K562 (cell line): ENCODE data around the gene SCN5A. TPM values are rescaled to one million over a fixed set of nuclear protein-coding genes. Genes with fewer than 3 reads are reported as not detected.

ENCODE experiments used
- ATAC-seq: fragments of 200-7000 bp; cut with Tn5 transposase; 3 replicates; pipeline ENCODE4 v1.9.1; 2020; ENCODE audit warnings: moderate library complexity
- BruUV-seq: library from RNA; stranded (reverse); fragments of 400-500 nt; replicated peaks from 2 replicates; lab custom pipeline; 2021; lab: Mats Ljungman, UMichigan
- CTCF ChIA-PET: fragments of 300-600 bp; formaldehyde crosslinking; extraction: SDS; loops from one replicate; lab custom pipeline; 2021; ENCODE audit warnings: low intra/inter-chr PET ratio; lab: Yijun Ruan, JAX
- POLR2A ChIA-PET: fragments of 300-600, 350-650 bp; sonication (Branson Sonifier 250); formaldehyde crosslinking; extraction: SDS; loops from one replicate; lab custom pipeline; 2021; ENCODE audit warnings: antibody characterized with exemption, inconsistent platforms; lab: Yijun Ruan, JAX
- DNase-seq, 4 experiments: peaks; one replicate each; pipeline versions ENCODE4 v3.0.0 to v3.0.0-alpha.2; 2011 to 2018; ENCODE audit warnings: low spot score in 3 of 4, mixed read lengths in 3 of 4; ENCODE audit errors: extremely low read depth in 1 of 4
- FAIRE-seq: peaks from 2 replicates; lab custom pipeline; 2011; peaks lifted over from hg19 to GRCh38; lab: Jason Lieb, UNC
- H2AFZ ChIP-seq: 2 replicates; pipeline ENCODE4 v1.6.0; 2011; ENCODE audit warnings: low read depth, low read length, control low read depth, inconsistent platforms
- H3K27ac ChIP-seq: fragments of 200-600 bp; 3 replicates; pipeline ENCODE4 v1.8.0; 2011; ENCODE audit warnings: low read depth, mild to moderate bottlenecking, control low read depth, inconsistent platforms, low read length, moderate library complexity, mixed read lengths; ENCODE audit errors: extremely low read depth
- H3K27me3 ChIP-seq, 2 experiments: fragments of 300-600 bp in 1 of 2; 2 replicates in 1 of 2; 3 replicates in 1 of 2; pipeline versions ENCODE4 v1.6.0 to v1.8.0; 2011; ENCODE audit warnings: inconsistent platforms in 2 of 2, low read length in 2 of 2, mild to moderate bottlenecking in 1 of 2, mixed read lengths in 1 of 2, moderate library complexity in 1 of 2; ENCODE audit not compliant: control insufficient read depth in 2 of 2, insufficient read depth in 2 of 2
- H3K36me3 ChIP-seq: fragments of 300-600 bp; 3 replicates; pipeline ENCODE4 v1.8.0; 2011; ENCODE audit warnings: mild to moderate bottlenecking, low read length, inconsistent platforms; ENCODE audit not compliant: control insufficient read depth, insufficient read depth
- H3K4me1 ChIP-seq, 2 experiments: fragments of 200-600 bp in 1 of 2; replicated peaks in 1 of 2; 2 replicates in 1 of 2; 3 replicates in 1 of 2; pipeline versions ENCODE4 v1.5.1 to v1.8.0; 2011; ENCODE audit warnings: inconsistent platforms in 2 of 2, low read length in 2 of 2, mild to moderate bottlenecking in 1 of 2, mixed read lengths in 1 of 2, moderate library complexity in 1 of 2; ENCODE audit not compliant: control insufficient read depth in 2 of 2, insufficient read depth in 2 of 2
- H3K4me2 ChIP-seq: 2 replicates; pipeline ENCODE4 v1.6.1; 2011; ENCODE audit warnings: low read length, control low read depth, inconsistent platforms, mixed read lengths; ENCODE audit not compliant: insufficient read depth
- H3K4me3 ChIP-seq: fragments of 200-600 bp; sonication (generic), shearing (Covaris generic); 2 replicates; pipeline ENCODE4 v1.5.1; 2016; ENCODE audit warnings: control low read depth, inconsistent platforms
- H3K79me2 ChIP-seq: fragments of 200-600 bp; 3 replicates; pipeline ENCODE4 v1.8.0; 2011; ENCODE audit warnings: low read length, inconsistent platforms; ENCODE audit not compliant: control insufficient read depth, insufficient read depth
- H3K9ac ChIP-seq, 2 experiments: 2 replicates each; pipeline versions ENCODE4 v1.6.0 to v1.6.1; 2011; ENCODE audit warnings: low read depth in 2 of 2, low read length in 2 of 2, control low read depth in 1 of 2, inconsistent platforms in 1 of 2, mild to moderate bottlenecking in 1 of 2, mixed read lengths in 1 of 2; ENCODE audit not compliant: insufficient read depth in 1 of 2
- H3K9me1 ChIP-seq: one replicate; pipeline ENCODE4 v1.6.0; 2011; ENCODE audit warnings: inconsistent platforms, mild to moderate bottlenecking, low read length, moderate library complexity; ENCODE audit not compliant: control insufficient read depth, insufficient read depth
- H3K9me3 ChIP-seq: replicated peaks from 2 replicates; pipeline ENCODE4 v1.5.1; 2011; ENCODE audit warnings: low read depth, low read length, inconsistent platforms; ENCODE audit not compliant: control insufficient read depth, insufficient read depth
- H4K20me1 ChIP-seq: replicated peaks from 2 replicates; pipeline ENCODE4 v1.6.1; 2011; ENCODE audit warnings: low read length, inconsistent platforms, mixed read lengths; ENCODE audit not compliant: control insufficient read depth, insufficient read depth
- ARID2 ChIP-seq: fragments of 450-650 bp; IDR thresholded peaks from 2 replicates; pipeline ENCODE4 v1.6.1; 2017; ENCODE audit warnings: antibody characterized with exemption, mild to moderate bottlenecking
- BRCA1 ChIP-seq, 2 experiments: fragments of 450-650 bp in 1 of 2; sonication (generic) in 1 of 2; formaldehyde crosslinking in 1 of 2; IDR thresholded peaks; 2 replicates each; pipeline versions ENCODE4 v1.5.0 to v1.6.1; 2017 to 2020; ENCODE audit warnings: mild to moderate bottlenecking in 1 of 2, missing genetic modification reagents in 1 of 2
- EP400 ChIP-seq: fragments of 450-650 bp; IDR thresholded peaks from 2 replicates; pipeline ENCODE4 v1.6.1; 2017; ENCODE audit warnings: antibody characterized with exemption, mild to moderate bottlenecking, moderate library complexity
- HCFC1 ChIP-seq: IDR thresholded peaks from 2 replicates; pipeline ENCODE4 v1.6.1; 2012; ENCODE audit warnings: low read depth, low read length, improper control_type of control experiment
- HOXB6 ChIP-seq: fragments of 250-450 bp; sonication (Bioruptor Pico); IDR thresholded peaks from 2 replicates; pipeline ENCODE4 v1.5.1; 2022; ENCODE audit warnings: mild to moderate bottlenecking, borderline replicate concordance
- IFI16 ChIP-seq: fragments of 250-450 bp; sonication (Bioruptor Pico); IDR thresholded peaks from 2 replicates; pipeline ENCODE4 v2.1.2; 2022; ENCODE audit warnings: mild to moderate bottlenecking, inconsistent platforms
- MEIS2 ChIP-seq: fragments of 450-650 bp; IDR thresholded peaks from 2 replicates; pipeline ENCODE4 v1.6.1; 2014; ENCODE audit warnings: mild to moderate bottlenecking; ENCODE audit not compliant: partially characterized antibody
- PREB ChIP-seq: sonication (generic); formaldehyde crosslinking; IDR thresholded peaks from 2 replicates; pipeline ENCODE4 v1.8.1; 2023; ENCODE audit warnings: mild to moderate bottlenecking, missing genetic modification reagents
- PURB ChIP-seq: sonication (generic); formaldehyde crosslinking; IDR thresholded peaks from 2 replicates; pipeline ENCODE4 v1.9.0; 2021; ENCODE audit warnings: low read depth, mild to moderate bottlenecking, missing genetic modification reagents
- RHOXF2B ChIP-seq: fragments of 250-450 bp; sonication (Bioruptor Pico); conservative IDR thresholded peaks from 2 replicates; pipeline ENCODE4 v1.5.1; 2021
- SIN3A ChIP-seq, 2 experiments: fragments of 150-350 bp in 1 of 2; IDR thresholded peaks; 2 replicates each; pipeline ENCODE4 v1.6.1; 2011 to 2016; ENCODE audit warnings: borderline replicate concordance in 2 of 2, low read depth in 2 of 2, low read length in 2 of 2, mild to moderate bottlenecking in 2 of 2, moderate library complexity in 2 of 2; ENCODE audit not compliant: control insufficient read depth in 1 of 2
- TEAD1 ChIP-seq, 2 experiments: fragments of 450-650 bp in 1 of 2; sonication (generic) in 1 of 2; formaldehyde crosslinking; IDR thresholded peaks; 2 replicates each; pipeline versions ENCODE4 v1.4.0 to v1.8.0; 2020 to 2022; ENCODE audit warnings: mild to moderate bottlenecking in 2 of 2, missing genetic modification reagents in 1 of 2
- UBTF ChIP-seq, 2 experiments: IDR thresholded peaks; 2 replicates each; pipeline ENCODE4 v1.6.1; 2012; ENCODE audit warnings: improper control_type of control experiment in 2 of 2, low read depth in 2 of 2, low read length in 2 of 2, borderline replicate concordance in 1 of 2
- ZNF277 ChIP-seq: fragments of 250-450 bp; sonication (Bioruptor Pico); IDR thresholded peaks from 2 replicates; pipeline ENCODE4 v1.8.0; 2022; ENCODE audit warnings: inconsistent platforms, mild to moderate bottlenecking, moderate library complexity, borderline replicate concordance
- ZNF449 ChIP-seq: fragments of 250-450 bp; sonication (Bioruptor Pico); IDR thresholded peaks from 2 replicates; pipeline ENCODE4 v1.8.0; 2022; ENCODE audit warnings: moderate library complexity, mild to moderate bottlenecking, inconsistent platforms
- ZNF583 ChIP-seq: fragments of 250-450 bp; sonication (Bioruptor Pico); IDR thresholded peaks from 2 replicates; pipeline ENCODE4 v1.4.0; 2020
- WGBS: fragments of 100-300 bp; shearing (Covaris generic); methylation state at CpG from one replicate; pipeline ENCODE4 v1.1.6; 2016; ENCODE audit warnings: low coverage, mixed read lengths; ENCODE audit not compliant: insufficient coverage; ENCODE audit errors: missing lambda C conversion rate; 5-methylcytosine and 5-hydroxymethylcytosine counted together
- in situ Hi-C: fragments of 300-500 bp; cut with MboI; formaldehyde crosslinking; loops from 4 replicates; pipeline ENCODE4 v1.15.0; 2018; ENCODE audit warnings: inconsistent platforms, mixed read lengths
- intact Hi-C: fragments of 100-400 bp; cut with micrococcal nuclease; formaldehyde crosslinking; loops from 2 replicates; pipeline ENCODE4 v1.14.2; 2022
- polyA plus RNA-seq, 8 experiments: library from polyadenylated mRNA; depleted of rRNA in 4 of 8; stranded (reverse) in 5 of 8; unstranded in 3 of 8; fragments of >200 nt; fragmentation: Nextera tagmentation in 2 of 8; fragmentation: Illumina TruSeq in 1 of 8; extraction: Ambion mirVana in 2 of 8; extraction: Trizol in 1 of 8; gene quantifications; 2 replicates each; pipeline versions ENCODE4 v1.2.1 to v1.2.3, GENCODE V29; 2011 to 2014; ENCODE audit warnings: inconsistent platforms in 1 of 8, missing spikeins in 1 of 8
- total RNA-seq, 7 experiments: library from RNA; depleted of rRNA in 6 of 7; stranded (reverse); fragments of >200 nt in 6 of 7; fragmentation: Illumina TruSeq in 2 of 7; extraction: Trizol in 2 of 7; gene quantifications; 2 replicates each; pipeline versions ENCODE4 v1.2.1 to v1.2.3, GENCODE V29; 2011 to 2021; ENCODE audit warnings: low replicate concordance in 1 of 7

The SCN5A gene
- total and polyA plus RNA-seq, 9 of the 15 experiments (the other 6 are each of a cell fraction or from before 2014, with no cell fraction given): 0.07 to 1.4 (median 0.21) TPM; not detected in 2

DNA sequence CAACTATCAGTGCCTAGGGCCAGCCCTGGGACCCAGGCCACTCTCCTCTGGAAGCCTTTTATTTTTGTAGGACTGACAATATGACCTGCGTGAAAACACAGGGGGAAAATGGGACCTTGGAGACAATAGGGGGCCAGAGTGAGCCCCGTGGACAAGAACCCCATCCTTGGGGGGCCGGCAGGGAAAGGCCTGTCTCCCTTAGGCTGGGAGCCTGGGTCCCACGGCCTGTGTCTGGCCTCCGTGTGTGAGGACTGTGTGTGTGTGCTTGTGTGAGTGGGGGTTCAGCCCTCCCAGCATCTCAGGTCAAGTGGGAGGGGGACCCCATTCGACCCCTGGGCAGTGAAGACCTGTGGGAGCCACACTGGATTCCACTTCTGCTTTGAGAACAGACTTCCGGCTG, 100.0 kb downstream of the SCN5A start:
- 5% methylated on average over 7 of the region's 7 CpGs for WGBS
- no peak for DNase-seq
- Histone ChIP-seq H3K9me3 (no peaks in the 10 kb centered on the region), H3K9me1 (no peaks in the 10 kb centered on the region), H3K4me2 (no peak overlapping the region), H3K9ac (no peak overlapping the region), H3K4me3 (no peak overlapping the region), H3K4me1 (no peaks in the 10 kb centered on the region; a peak in 1 of 5 replicates), H4K20me1 (no peaks in the 10 kb centered on the region; the same call in 1 of the 2 replicates), H3K27ac (no peak overlapping the region), H2AFZ (no peak overlapping the region), H3K27me3 (peaks cover 56 to 77% of the 10 kb centered on the region in 2 experiments), H3K79me2 (no peaks in the 10 kb centered on the region), H3K36me3 (no peaks in the 10 kb centered on the region)
- in situ Hi-C loops (no loop called here), intact Hi-C loops (no loop called here)
- no peak for ATAC-seq
- no TSS peak for BruUV-seq
- no peak for TF ChIP-seq MEIS2
- TF ChIP-seq UBTF (IDR thresholded peaks at IDR 0.05; ENCODE audit: borderline replicate concordance in 1 of 2, low read depth in 2 of 2, low read length in 2 of 2): no peak
- TF ChIP-seq PURB (CRISPR knock-in tag): no peak
- no peak for TF ChIP-seq ZNF449
- TF ChIP-seq ZNF277: no peak
- TF ChIP-seq BRCA1 (IDR thresholded peaks at IDR 0.05): no peak
- no peak for TF ChIP-seq BRCA1 (CRISPR knock-in tag; IDR thresholded peaks at IDR 0.05)
- TF ChIP-seq ZNF583 (CRISPR knock-in tag): no peak
- TF ChIP-seq HOXB6 (CRISPR knock-in tag): no peak
- TF ChIP-seq SIN3A (IDR thresholded peaks at IDR 0.05; ENCODE audit: borderline replicate concordance in 2 of 2, control insufficient read depth in 1 of 2, low read depth in 2 of 2, low read length in 2 of 2): no peak
- no peak for TF ChIP-seq HCFC1
- TF ChIP-seq IFI16 (CRISPR knock-in tag): no peak
- no peak for TF ChIP-seq TEAD1 (CRISPR knock-in tag; IDR thresholded peaks at IDR 0.05)
- TF ChIP-seq PREB: no peak
- TF ChIP-seq EP400: no peak
- TF ChIP-seq RHOXF2B (CRISPR knock-in tag): no peak
- TF ChIP-seq ARID2: no peak
- FAIRE-seq: no peak
- POLR2A ChIA-PET: no interaction called here
- CTCF ChIA-PET: no interaction called here
